ENCODE results near the gene PAPSS1. TPM values are rescaled to one million over a fixed set of nuclear protein-coding genes. Genes with fewer than 3 reads are reported as not detected.

The PAPSS1 gene
- total and polyA plus RNA-seq, 7 donors: 20.6 to 30.0 (median 25.5) TPM

DNA sequence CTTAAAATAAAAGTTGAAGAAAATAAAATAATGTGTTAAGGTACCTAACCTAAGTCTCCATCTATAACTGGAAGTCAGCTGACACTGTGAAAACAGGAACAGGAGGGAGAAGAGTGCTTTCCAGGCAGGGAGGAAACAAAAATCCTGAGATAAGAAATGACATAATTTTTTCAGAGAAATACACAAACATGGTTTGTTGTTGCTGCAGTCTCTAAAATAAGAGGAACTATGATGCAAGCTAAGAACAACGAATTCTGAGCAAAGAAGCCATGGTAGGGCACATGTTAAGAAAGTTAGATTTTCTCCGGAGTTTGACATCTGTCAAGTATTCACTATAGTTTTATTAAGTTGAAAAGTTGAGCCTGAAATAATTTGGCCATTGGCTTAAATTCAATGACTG lies 26.9 kb downstream of the PAPSS1 start:
- TF ChIP-seq EP300 (IDR thresholded peaks at IDR 0.05) (no peak), POLR2A (IDR thresholded peaks at IDR 0.05) (no peak), POLR2AphosphoS5 (IDR thresholded peaks at IDR 0.05) (no peak)
- TF ChIP-seq, protein P1, sequence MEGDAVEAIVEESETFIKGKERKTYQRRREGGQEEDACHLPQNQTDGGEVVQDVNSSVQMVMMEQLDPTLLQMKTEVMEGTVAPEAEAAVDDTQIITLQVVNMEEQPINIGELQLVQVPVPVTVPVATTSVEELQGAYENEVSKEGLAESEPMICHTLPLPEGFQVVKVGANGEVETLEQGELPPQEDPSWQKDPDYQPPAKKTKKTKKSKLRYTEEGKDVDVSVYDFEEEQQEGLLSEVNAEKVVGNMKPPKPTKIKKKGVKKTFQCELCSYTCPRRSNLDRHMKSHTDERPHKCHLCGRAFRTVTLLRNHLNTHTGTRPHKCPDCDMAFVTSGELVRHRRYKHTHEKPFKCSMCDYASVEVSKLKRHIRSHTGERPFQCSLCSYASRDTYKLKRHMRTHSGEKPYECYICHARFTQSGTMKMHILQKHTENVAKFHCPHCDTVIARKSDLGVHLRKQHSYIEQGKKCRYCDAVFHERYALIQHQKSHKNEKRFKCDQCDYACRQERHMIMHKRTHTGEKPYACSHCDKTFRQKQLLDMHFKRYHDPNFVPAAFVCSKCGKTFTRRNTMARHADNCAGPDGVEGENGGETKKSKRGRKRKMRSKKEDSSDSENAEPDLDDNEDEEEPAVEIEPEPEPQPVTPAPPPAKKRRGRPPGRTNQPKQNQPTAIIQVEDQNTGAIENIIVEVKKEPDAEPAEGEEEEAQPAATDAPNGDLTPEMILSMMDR (IDR thresholded peaks at IDR 0.05): no peak
- 67 to 88% methylated on average over 2 of the region's 2 CpGs for WGBS, 2 donors
- Histone ChIP-seq H3K4me3 (no peak overlapping the region), H3K9me3 (no peaks in the 10 kb centered on the region), H3K27me3 (no peaks in the 10 kb centered on the region), H3K27ac (no peak overlapping the region), H3K4me1 (peaks cover 0 to 4% (median 0%) of the 10 kb centered on the region in 4 donors), H3K36me3 (peaks cover 0 to 12% (median 0%) of the 10 kb centered on the region in 4 donors)
- intact Hi-C loops (cut with DNase I): no loop called here
- no peak for DNase-seq

GRCh38 chr4:107692202-107692601 lies 27.8 kb downstream of the PAPSS1 start:
- WGBS, 2 donors: 74 to 82% methylated on average over 3 of the region's 3 CpGs
- H3K27me3 ChIP-seq: no peaks in the 10 kb centered on the region
- no peak overlapping the region for H3K27ac ChIP-seq
- TF ChIP-seq POLR2A (IDR thresholded peaks at IDR 0.05) (no peak), EP300 (IDR thresholded peaks at IDR 0.05) (no peak), POLR2AphosphoS5 (IDR thresholded peaks at IDR 0.05) (no peak)
- TF ChIP-seq, protein P1 (IDR thresholded peaks at IDR 0.05): no peak
- no peak overlapping the region for H3K4me3 ChIP-seq
- peaks cover 0 to 12% (median 0%) of the 10 kb centered on the region in 4 donors for H3K36me3 ChIP-seq
- no peak for DNase-seq
- no peaks in the 10 kb centered on the region for H3K9me3 ChIP-seq
- H3K4me1 ChIP-seq: peaks cover 0 to 4% (median 0%) of the 10 kb centered on the region in 4 donors
- intact Hi-C loops (cut with DNase I): no loop called here

- 83 to 92% methylated on average over 4 of the region's 4 CpGs for WGBS, 2 donors
These were observed 28.7 kb downstream of the PAPSS1 start for GRCh38 chr4:107691378-107691777.

DNA sequence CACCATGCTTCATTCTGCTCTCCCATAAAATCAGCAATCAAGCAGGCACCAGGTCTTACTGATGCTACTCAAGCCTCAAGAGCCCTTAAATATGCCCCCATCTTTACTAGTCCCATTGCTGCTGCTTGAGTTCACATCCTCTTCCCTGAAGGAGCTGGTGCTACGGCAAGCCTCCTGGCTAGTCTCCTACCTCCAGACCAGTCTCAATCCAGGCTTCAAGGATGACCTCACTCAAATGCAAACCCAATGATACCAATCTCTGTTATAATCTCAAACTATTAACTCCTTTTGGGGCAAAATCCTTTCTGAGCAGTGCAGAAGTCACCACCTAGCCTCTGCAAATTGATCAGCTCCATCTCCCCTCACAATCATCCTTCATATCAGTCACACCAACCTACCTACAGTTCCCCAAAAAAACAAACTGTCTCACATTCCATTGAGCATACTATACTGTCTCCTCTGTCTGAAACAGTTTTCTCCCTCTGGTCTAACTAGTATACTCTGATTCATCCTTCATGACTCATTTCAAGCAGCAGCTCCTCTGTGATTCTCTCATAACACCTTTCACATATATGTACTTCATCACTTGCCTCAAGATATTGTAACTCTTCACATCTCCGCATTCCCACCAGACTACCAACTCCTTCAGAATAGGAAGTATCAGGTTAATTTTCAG lies 30.0 kb downstream of the PAPSS1 start:
- 96 to 97% methylated on average over 2 of the region's 2 CpGs for WGBS, 2 donors
- peaks cover 0 to 12% (median 3%) of the 10 kb centered on the region in 4 donors for H3K36me3 ChIP-seq

More at GRCh38 chr4:107691378-107691777, 28.7 kb downstream of the PAPSS1 start:
- Histone ChIP-seq H3K4me3 (no peak overlapping the region), H3K27me3 (no peaks in the 10 kb centered on the region), H3K27ac (no peak overlapping the region), H3K36me3 (peaks cover 0 to 12% (median 3%) of the 10 kb centered on the region in 4 donors), H3K4me1 (peaks cover 0 to 4% (median 0%) of the 10 kb centered on the region in 4 donors), H3K9me3 (no peaks in the 10 kb centered on the region)
- TF ChIP-seq POLR2A (IDR thresholded peaks at IDR 0.05) (no peak), EP300 (IDR thresholded peaks at IDR 0.05) (no peak), POLR2AphosphoS5 (IDR thresholded peaks at IDR 0.05) (no peak)
- TF ChIP-seq, protein P1 (IDR thresholded peaks at IDR 0.05): no peak
- intact Hi-C loops (cut with DNase I): no loop called here
- DNase-seq: no peak

More for the DNA sequence above, 30.0 kb downstream of the PAPSS1 start:
- no peak for DNase-seq
- H3K4me1 ChIP-seq: peaks cover 0 to 4% (median 0%) of the 10 kb centered on the region in 4 donors
- intact Hi-C loops (cut with DNase I): no loop called here
- H3K9me3 ChIP-seq: no peaks in the 10 kb centered on the region
- TF ChIP-seq, protein P1 (IDR thresholded peaks at IDR 0.05): no peak
- TF ChIP-seq POLR2AphosphoS5 (IDR thresholded peaks at IDR 0.05) (no peak), POLR2A (IDR thresholded peaks at IDR 0.05) (no peak), EP300 (IDR thresholded peaks at IDR 0.05) (no peak)
- H3K27ac ChIP-seq: no peak overlapping the region
- H3K4me3 ChIP-seq: no peak overlapping the region
- no peaks in the 10 kb centered on the region for H3K27me3 ChIP-seq
